ENCODE results near the gene ATP6AP2. TPM values are rescaled to one million over a fixed set of nuclear protein-coding genes. Genes with fewer than 3 reads are reported as not detected.
"Not testable (repeated sequence)": the region's sequence is repeated elsewhere in the genome, so short reads cannot be mapped to it uniquely, and the experiment has no call there.

The ATP6AP2 gene
- total RNA-seq, 1 donor from 2014 or later: 48.5 TPM

GRCh38 chrX:40544343-40545266, 36.2 kb upstream of the ATP6AP2 start:
- peaks cover 0 to 4% (median 3%) of the 10 kb centered on the region in 3 donors for H3K4me1 ChIP-seq (ENCODE audit: control insufficient read depth in 3 of 3, insufficient read depth in 3 of 3, low read length in 3 of 3)
- peaks cover 0 to 9% (median 0%) of the 10 kb centered on the region in 3 donors for H3K27me3 ChIP-seq (ENCODE audit: control insufficient read depth in 3 of 3, insufficient read depth in 3 of 3, low read length in 3 of 3)
- no peak overlapping the region for H3K4me3 ChIP-seq (ENCODE audit: low read length in 3 of 3)
- H3K9ac ChIP-seq (ENCODE audit: low read depth in 1 of 3, low read length in 3 of 3): no peak overlapping the region
- H3K9me3 ChIP-seq (ENCODE audit: control insufficient read depth in 3 of 3, low read length in 3 of 3): no peaks in the 10 kb centered on the region
- no peak overlapping the region for H3K27ac ChIP-seq (ENCODE audit: low read depth, low read length)
- no peaks in the 10 kb centered on the region for H3K36me3 ChIP-seq (ENCODE audit: control insufficient read depth in 3 of 3, insufficient read depth in 3 of 3, low read length in 3 of 3)

DNA sequence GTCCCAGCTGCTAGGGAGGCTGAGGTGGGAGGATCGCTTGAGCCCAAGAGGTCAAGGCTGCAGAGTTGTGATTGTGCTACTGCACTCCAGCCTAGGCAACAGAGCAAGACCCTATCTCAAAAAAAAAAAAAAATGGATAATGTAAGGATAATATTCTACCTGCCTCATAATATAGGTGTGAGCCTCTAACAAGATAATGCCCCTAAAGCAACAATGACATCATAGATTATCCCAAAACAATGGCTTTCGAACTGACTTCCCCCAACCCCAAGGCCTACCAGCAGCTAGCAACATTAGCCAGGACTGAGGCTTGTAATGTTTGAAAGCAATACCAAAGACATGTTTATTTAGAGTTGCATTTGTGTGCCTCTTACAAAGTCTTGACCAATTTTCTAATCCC, 33.9 kb upstream of the ATP6AP2 start:
- H3K4me1 ChIP-seq (ENCODE audit: control insufficient read depth in 3 of 3, insufficient read depth in 3 of 3, low read length in 3 of 3): peaks cover 0 to 4% (median 0%) of the 10 kb centered on the region in 3 donors
- no peaks in the 10 kb centered on the region for H3K36me3 ChIP-seq (ENCODE audit: control insufficient read depth in 3 of 3, insufficient read depth in 3 of 3, low read length in 3 of 3)

GRCh38 chrX:40550066-40550465, 30.7 kb upstream of the ATP6AP2 start:
- Histone ChIP-seq H3K27me3 (ENCODE audit: control insufficient read depth in 3 of 3, insufficient read depth in 3 of 3, low read length in 3 of 3) (peaks cover 0 to 9% (median 0%) of the 10 kb centered on the region in 3 donors), H3K9me3 (ENCODE audit: control insufficient read depth in 3 of 3, low read length in 3 of 3) (no peaks in the 10 kb centered on the region), H3K4me3 (ENCODE audit: low read length in 3 of 3) (no peak overlapping the region), H3K9ac (ENCODE audit: low read depth in 1 of 3, low read length in 3 of 3) (no peak overlapping the region), H3K27ac (ENCODE audit: low read depth, low read length) (no peak overlapping the region), H3K4me1 (ENCODE audit: control insufficient read depth in 3 of 3, insufficient read depth in 3 of 3, low read length in 3 of 3) (no peaks in the 10 kb centered on the region), H3K36me3 (ENCODE audit: control insufficient read depth in 3 of 3, insufficient read depth in 3 of 3, low read length in 3 of 3) (no peaks in the 10 kb centered on the region)

More for the DNA sequence above, 33.9 kb upstream of the ATP6AP2 start:
- no peak overlapping the region for H3K9ac ChIP-seq (ENCODE audit: low read depth in 1 of 3, low read length in 3 of 3)
- no peak overlapping the region for H3K27ac ChIP-seq (ENCODE audit: low read depth, low read length)
- no peak overlapping the region for H3K4me3 ChIP-seq (ENCODE audit: low read length in 3 of 3)
- H3K27me3 ChIP-seq (ENCODE audit: control insufficient read depth in 3 of 3, insufficient read depth in 3 of 3, low read length in 3 of 3): peaks cover 0 to 4% (median 0%) of the 10 kb centered on the region in 3 donors
- H3K9me3 ChIP-seq (ENCODE audit: control insufficient read depth in 3 of 3, low read length in 3 of 3): no peaks in the 10 kb centered on the region

GRCh38 chrX:40552768-40553167, 28.0 kb upstream of the ATP6AP2 start:
- Histone ChIP-seq H3K4me3 (ENCODE audit: low read length in 3 of 3) (no peak overlapping the region), H3K9ac (ENCODE audit: low read depth in 1 of 3, low read length in 3 of 3) (no peak overlapping the region), H3K27me3 (ENCODE audit: control insufficient read depth in 3 of 3, insufficient read depth in 3 of 3, low read length in 3 of 3) (peaks cover 0 to 14% (median under 1%) of the 10 kb centered on the region in 3 donors), H3K36me3 (ENCODE audit: control insufficient read depth in 3 of 3, insufficient read depth in 3 of 3, low read length in 3 of 3) (no peaks in the 10 kb centered on the region), H3K4me1 (ENCODE audit: control insufficient read depth in 3 of 3, insufficient read depth in 3 of 3, low read length in 3 of 3) (no peaks in the 10 kb centered on the region), H3K9me3 (ENCODE audit: control insufficient read depth in 3 of 3, low read length in 3 of 3) (no peaks in the 10 kb centered on the region), H3K27ac (ENCODE audit: low read depth, low read length) (no peak overlapping the region)

- Histone ChIP-seq H3K4me3 (ENCODE audit: low read length in 3 of 3) (no peak overlapping the region), H3K36me3 (ENCODE audit: control insufficient read depth in 3 of 3, insufficient read depth in 3 of 3, low read length in 3 of 3) (no peaks in the 10 kb centered on the region), H3K27me3 (ENCODE audit: control insufficient read depth in 3 of 3, insufficient read depth in 3 of 3, low read length in 3 of 3) (peaks cover 0 to 19% (median 3%) of the 10 kb centered on the region in 3 donors), H3K4me1 (ENCODE audit: control insufficient read depth in 3 of 3, insufficient read depth in 3 of 3, low read length in 3 of 3) (no peaks in the 10 kb centered on the region), H3K27ac (ENCODE audit: low read depth, low read length) (no peak overlapping the region), H3K9ac (ENCODE audit: low read depth in 1 of 3, low read length in 3 of 3) (no peak overlapping the region), H3K9me3 (ENCODE audit: control insufficient read depth in 3 of 3, low read length in 3 of 3) (no peaks in the 10 kb centered on the region)
These were observed 22.2 kb upstream of the ATP6AP2 start for GRCh38 chrX:40558590-40558989.

GRCh38 chrX:40563784-40564183, 17.0 kb upstream of the ATP6AP2 start:
- Histone ChIP-seq H3K9ac (ENCODE audit: low read depth in 1 of 3, low read length in 3 of 3) (no peak overlapping the region), H3K4me1 (ENCODE audit: control insufficient read depth in 3 of 3, insufficient read depth in 3 of 3, low read length in 3 of 3) (no peaks in the 10 kb centered on the region), H3K27me3 (ENCODE audit: control insufficient read depth in 3 of 3, insufficient read depth in 3 of 3, low read length in 3 of 3) (peaks cover 0 to 6% (median 0%) of the 10 kb centered on the region in 3 donors), H3K36me3 (ENCODE audit: control insufficient read depth in 3 of 3, insufficient read depth in 3 of 3, low read length in 3 of 3) (no peaks in the 10 kb centered on the region), H3K27ac (ENCODE audit: low read depth, low read length) (no peak overlapping the region), H3K4me3 (ENCODE audit: low read length in 3 of 3) (no peak overlapping the region), H3K9me3 (ENCODE audit: control insufficient read depth in 3 of 3, low read length in 3 of 3) (no peaks in the 10 kb centered on the region)

DNA sequence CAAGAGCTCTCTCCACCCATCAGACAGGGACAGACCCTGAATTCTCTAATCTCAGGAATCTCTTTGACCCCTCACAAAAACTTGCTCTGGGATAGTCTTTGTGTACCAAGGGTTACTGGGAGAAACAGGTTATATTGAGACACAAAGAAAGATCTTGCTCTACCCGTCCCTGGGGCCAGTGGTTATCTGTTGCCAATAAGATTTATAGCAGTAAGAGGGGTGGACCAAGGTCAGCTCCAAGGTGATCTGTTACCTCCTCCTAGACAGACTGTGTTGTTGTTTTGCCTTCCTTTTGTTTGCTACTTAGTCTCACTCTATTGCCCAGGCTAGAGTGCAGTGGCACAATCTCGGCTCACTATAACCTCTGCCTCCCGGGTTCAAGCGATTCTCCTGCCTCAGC, 16.3 kb upstream of the ATP6AP2 start:
- no peak overlapping the region for H3K4me3 ChIP-seq (ENCODE audit: low read length in 3 of 3)
- H3K27me3 ChIP-seq (ENCODE audit: control insufficient read depth in 3 of 3, insufficient read depth in 3 of 3, low read length in 3 of 3): peaks cover 0 to 6% (median 0%) of the 10 kb centered on the region in 3 donors
- H3K27ac ChIP-seq (ENCODE audit: low read depth, low read length): no peak overlapping the region
- no peaks in the 10 kb centered on the region for H3K9me3 ChIP-seq (ENCODE audit: control insufficient read depth in 3 of 3, low read length in 3 of 3)
- no peaks in the 10 kb centered on the region for H3K36me3 ChIP-seq (ENCODE audit: control insufficient read depth in 3 of 3, insufficient read depth in 3 of 3, low read length in 3 of 3)
- no peak overlapping the region for H3K9ac ChIP-seq (ENCODE audit: low read depth in 1 of 3, low read length in 3 of 3)
- no peaks in the 10 kb centered on the region for H3K4me1 ChIP-seq (ENCODE audit: control insufficient read depth in 3 of 3, insufficient read depth in 3 of 3, low read length in 3 of 3)

DNA sequence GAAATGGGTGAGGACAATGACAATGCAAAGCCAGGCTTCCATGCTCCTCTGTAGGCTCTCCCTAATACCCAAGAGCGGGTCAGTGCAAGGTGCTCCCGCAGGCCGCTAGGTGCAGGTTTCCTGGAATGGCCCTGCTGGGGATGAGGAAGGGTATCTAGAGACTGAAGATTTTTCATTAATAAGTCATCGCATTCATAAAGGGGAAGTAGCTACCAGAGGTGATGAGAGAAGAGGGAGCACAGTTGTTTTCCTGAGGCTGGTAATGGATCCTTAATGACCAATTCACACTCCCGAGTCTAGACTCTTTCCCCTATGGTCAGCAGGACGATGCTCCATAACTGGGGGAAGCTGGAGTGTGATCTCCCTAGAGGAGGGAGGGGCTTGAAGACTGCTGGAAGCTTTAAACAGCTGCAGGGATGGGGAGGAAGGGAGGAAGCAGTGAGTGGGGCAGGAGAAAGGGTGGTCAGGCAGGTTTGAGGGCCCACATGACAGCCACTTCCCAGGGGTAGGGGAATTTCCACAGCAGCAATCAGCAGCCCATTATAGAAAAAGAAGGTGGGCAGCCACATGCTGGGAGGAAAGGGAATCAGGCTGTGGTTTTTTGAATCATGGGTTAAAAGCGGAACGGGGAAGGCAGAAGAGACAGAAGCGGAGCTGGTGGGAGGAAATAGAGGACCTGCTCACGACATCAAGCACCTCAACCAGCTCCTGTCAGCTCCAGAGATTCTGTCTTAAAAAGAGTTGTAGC, 10.2 kb upstream of the ATP6AP2 start:
- H3K4me3 ChIP-seq (ENCODE audit: low read length in 3 of 3): no peak overlapping the region
- H3K9ac ChIP-seq (ENCODE audit: low read depth in 1 of 3, low read length in 3 of 3): no peak overlapping the region

DNA sequence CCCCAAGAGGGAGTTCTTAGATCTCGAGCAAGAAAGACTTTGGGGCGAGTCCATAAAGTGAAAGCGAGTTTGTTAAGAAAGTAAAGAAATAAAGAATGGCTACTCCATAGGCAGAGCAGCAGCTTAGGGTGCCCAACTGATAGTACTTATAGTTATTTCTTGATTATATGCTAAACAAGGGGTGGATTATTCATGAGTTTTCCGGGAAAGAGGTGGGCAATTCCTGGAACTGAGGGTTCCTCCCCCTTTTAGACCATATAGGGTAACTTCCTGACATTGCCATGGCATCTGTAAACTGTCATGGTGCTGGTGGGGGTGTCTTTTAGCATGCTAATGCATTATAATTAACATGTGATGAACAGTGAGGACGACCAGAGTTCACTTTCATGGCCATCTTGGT, 9.6 kb upstream of the ATP6AP2 start:
- H3K9ac ChIP-seq (ENCODE audit: low read depth in 1 of 3, low read length in 3 of 3); H3K9me3 ChIP-seq (ENCODE audit: control insufficient read depth in 3 of 3, low read length in 3 of 3); H3K36me3 ChIP-seq (ENCODE audit: control insufficient read depth in 3 of 3, insufficient read depth in 3 of 3, low read length in 3 of 3); H3K4me1 ChIP-seq (ENCODE audit: control insufficient read depth in 3 of 3, insufficient read depth in 3 of 3, low read length in 3 of 3); H3K4me3 ChIP-seq (ENCODE audit: low read length in 3 of 3); H3K27ac ChIP-seq (ENCODE audit: low read depth, low read length); H3K27me3 ChIP-seq (ENCODE audit: control insufficient read depth in 3 of 3, insufficient read depth in 3 of 3, low read length in 3 of 3): not testable (repeated sequence)

More for the DNA sequence above, 10.2 kb upstream of the ATP6AP2 start:
- Histone ChIP-seq H3K4me1 (ENCODE audit: control insufficient read depth in 3 of 3, insufficient read depth in 3 of 3, low read length in 3 of 3) (no peaks in the 10 kb centered on the region), H3K27ac (ENCODE audit: low read depth, low read length) (no peak overlapping the region), H3K9me3 (ENCODE audit: control insufficient read depth in 3 of 3, low read length in 3 of 3) (no peaks in the 10 kb centered on the region), H3K36me3 (ENCODE audit: control insufficient read depth in 3 of 3, insufficient read depth in 3 of 3, low read length in 3 of 3) (no peaks in the 10 kb centered on the region), H3K27me3 (ENCODE audit: control insufficient read depth in 3 of 3, insufficient read depth in 3 of 3, low read length in 3 of 3) (peaks cover 0 to 5% (median 0%) of the 10 kb centered on the region in 3 donors)

- H3K4me1 ChIP-seq (ENCODE audit: control insufficient read depth in 3 of 3, insufficient read depth in 3 of 3, low read length in 3 of 3): no peaks in the 10 kb centered on the region
- H3K27ac ChIP-seq (ENCODE audit: low read depth, low read length): no peak overlapping the region
- no peaks in the 10 kb centered on the region for H3K36me3 ChIP-seq (ENCODE audit: control insufficient read depth in 3 of 3, insufficient read depth in 3 of 3, low read length in 3 of 3)
- no peak overlapping the region for H3K4me3 ChIP-seq (ENCODE audit: low read length in 3 of 3)
- no peak overlapping the region for H3K9ac ChIP-seq (ENCODE audit: low read depth in 1 of 3, low read length in 3 of 3)
- H3K9me3 ChIP-seq (ENCODE audit: control insufficient read depth in 3 of 3, low read length in 3 of 3): no peaks in the 10 kb centered on the region
- H3K27me3 ChIP-seq (ENCODE audit: control insufficient read depth in 3 of 3, insufficient read depth in 3 of 3, low read length in 3 of 3): peaks cover 0 to 5% (median 0%) of the 10 kb centered on the region in 3 donors
These were observed 9.2 kb upstream of the ATP6AP2 start for GRCh38 chrX:40571600-40571999.

Measured in skeletal muscle tissue (tissue), 4 donors.